OCI-LY7 (cell line): ENCODE data around the gene H6PD.

Experiments
- EZH2phosphoT487 ChIP-seq: fragments of 200-600 bp; sonication (generic); IDR thresholded peaks from 2 replicates; pipeline ENCODE4 v1.6.1; 2018; ENCODE audit warnings: low read depth, borderline replicate concordance, mild to moderate bottlenecking, mixed run types, antibody characterized with exemption, low read length, moderate library complexity, mixed read lengths
- TF ChIP-seq, protein P1 (sequence below): fragments of 200-600 bp; sonication (generic); conservative IDR thresholded peaks from 2 replicates; pipeline ENCODE4 v1.5.1; 2014; ENCODE audit warnings: mild to moderate bottlenecking, antibody characterized with exemption, low read length, moderate library complexity, mixed read lengths

DNA sequence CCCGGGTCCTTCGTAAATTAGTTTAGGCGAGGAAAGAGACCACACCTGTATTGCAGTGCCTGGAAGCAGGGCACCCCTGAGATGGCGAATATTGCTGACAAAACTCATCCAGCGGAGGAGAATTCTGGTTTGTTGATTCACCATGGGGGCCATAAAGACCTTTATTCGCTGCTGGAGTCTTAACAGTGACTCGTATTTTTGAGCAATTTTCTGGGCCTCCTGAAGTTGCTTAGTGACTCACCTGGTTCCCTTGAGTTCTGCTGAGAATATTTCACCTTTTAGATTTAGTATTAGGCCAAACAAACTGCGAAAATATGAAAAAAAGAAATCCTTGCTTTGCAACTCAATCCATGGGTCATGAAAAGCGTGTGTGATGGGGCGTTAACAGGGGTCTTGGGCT is 20.6 kb upstream of the H6PD start:
- TF ChIP-seq, protein P1, sequence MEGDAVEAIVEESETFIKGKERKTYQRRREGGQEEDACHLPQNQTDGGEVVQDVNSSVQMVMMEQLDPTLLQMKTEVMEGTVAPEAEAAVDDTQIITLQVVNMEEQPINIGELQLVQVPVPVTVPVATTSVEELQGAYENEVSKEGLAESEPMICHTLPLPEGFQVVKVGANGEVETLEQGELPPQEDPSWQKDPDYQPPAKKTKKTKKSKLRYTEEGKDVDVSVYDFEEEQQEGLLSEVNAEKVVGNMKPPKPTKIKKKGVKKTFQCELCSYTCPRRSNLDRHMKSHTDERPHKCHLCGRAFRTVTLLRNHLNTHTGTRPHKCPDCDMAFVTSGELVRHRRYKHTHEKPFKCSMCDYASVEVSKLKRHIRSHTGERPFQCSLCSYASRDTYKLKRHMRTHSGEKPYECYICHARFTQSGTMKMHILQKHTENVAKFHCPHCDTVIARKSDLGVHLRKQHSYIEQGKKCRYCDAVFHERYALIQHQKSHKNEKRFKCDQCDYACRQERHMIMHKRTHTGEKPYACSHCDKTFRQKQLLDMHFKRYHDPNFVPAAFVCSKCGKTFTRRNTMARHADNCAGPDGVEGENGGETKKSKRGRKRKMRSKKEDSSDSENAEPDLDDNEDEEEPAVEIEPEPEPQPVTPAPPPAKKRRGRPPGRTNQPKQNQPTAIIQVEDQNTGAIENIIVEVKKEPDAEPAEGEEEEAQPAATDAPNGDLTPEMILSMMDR = no peak
- TF ChIP-seq EZH2phosphoT487 = no peak
